ENCODE data around the gene NTN4. TPM values are rescaled to one million over a fixed set of nuclear protein-coding genes. Genes with fewer than 3 reads are reported as not detected.
"Not testable (repeated sequence)": the region's sequence is repeated elsewhere in the genome, so short reads cannot be mapped to it uniquely, and the experiment has no call there.

Gene NTN4
- total RNA-seq, 1 experiment from 2014 or later: 86.7 TPM

GRCh38 chr12:95759718-95760117 lies 30.8 kb downstream of the NTN4 start:
- DNase-seq (ENCODE audit: extremely low read depth, low read depth): no peak

GRCh38 chr12:95759039-95759438 lies 31.5 kb downstream of the NTN4 start:
- no peak for DNase-seq (ENCODE audit: extremely low read depth, low read depth)

- no peak for DNase-seq (ENCODE audit: extremely low read depth, low read depth)
These were observed 34.2 kb downstream of the NTN4 start for GRCh38 chr12:95756362-95756761.

- no peak for DNase-seq (ENCODE audit: extremely low read depth, low read depth)
These were observed 35.2 kb downstream of the NTN4 start for GRCh38 chr12:95755261-95755865.

- not testable (repeated sequence) for DNase-seq (ENCODE audit: extremely low read depth, low read depth)
These were observed 44.5 kb downstream of the NTN4 start for GRCh38 chr12:95746062-95746461.

GRCh38 chr12:95742586-95742985 lies 48.0 kb downstream of the NTN4 start:
- no peak for DNase-seq (ENCODE audit: extremely low read depth, low read depth)

GRCh38 chr12:95741635-95742034 lies 48.9 kb downstream of the NTN4 start:
- DNase-seq (ENCODE audit: extremely low read depth, low read depth): no peak

- DNase-seq (ENCODE audit: extremely low read depth, low read depth): no peak
These were observed 49.8 kb downstream of the NTN4 start for GRCh38 chr12:95740751-95741150.

GRCh38 chr12:95739561-95740313 lies 50.8 kb downstream of the NTN4 start:
- no peak for DNase-seq (ENCODE audit: extremely low read depth, low read depth)

- no peak for DNase-seq (ENCODE audit: extremely low read depth, low read depth)
These were observed 52.4 kb downstream of the NTN4 start for GRCh38 chr12:95738024-95738611.

- DNase-seq (ENCODE audit: extremely low read depth, low read depth): no peak
These were observed 53.9 kb downstream of the NTN4 start for GRCh38 chr12:95736631-95737030.

- DNase-seq (ENCODE audit: extremely low read depth, low read depth): not testable (repeated sequence)
These were observed 54.8 kb downstream of the NTN4 start for GRCh38 chr12:95735728-95736127.

- DNase-seq (ENCODE audit: extremely low read depth, low read depth): no peak
These were observed 57.3 kb downstream of the NTN4 start for GRCh38 chr12:95733141-95733825.

- DNase-seq (ENCODE audit: extremely low read depth, low read depth): no peak
These were observed 59.0 kb downstream of the NTN4 start for GRCh38 chr12:95731519-95731958.

GRCh38 chr12:95730457-95730856 lies 60.1 kb downstream of the NTN4 start:
- no peak for DNase-seq (ENCODE audit: extremely low read depth, low read depth)

GRCh38 chr12:95726903-95727302 lies 63.7 kb downstream of the NTN4 start:
- DNase-seq (ENCODE audit: extremely low read depth, low read depth): no peak

GRCh38 chr12:95724767-95725166 lies 65.8 kb downstream of the NTN4 start:
- no peak for DNase-seq (ENCODE audit: extremely low read depth, low read depth)

- DNase-seq (ENCODE audit: extremely low read depth, low read depth): no peak
These were observed 66.7 kb downstream of the NTN4 start for GRCh38 chr12:95723693-95724384.

GRCh38 chr12:95721320-95721719 lies 69.2 kb downstream of the NTN4 start:
- no peak for DNase-seq (ENCODE audit: extremely low read depth, low read depth)

- no peak for DNase-seq (ENCODE audit: extremely low read depth, low read depth)
These were observed 70.4 kb downstream of the NTN4 start for GRCh38 chr12:95720146-95720545.

- no peak for DNase-seq (ENCODE audit: extremely low read depth, low read depth)
These were observed 71.8 kb downstream of the NTN4 start for GRCh38 chr12:95718772-95719171.

Data from NCI-H460 (cell line).